Heart right ventricle (tissue), 16 donors: ENCODE results near the gene GPR176. TPM values are rescaled to one million over a fixed set of nuclear protein-coding genes. Genes with fewer than 3 reads are reported as not detected.
A peak's percentile ranks its signal among the peaks of the same experiment; 100 is the strongest.

ENCODE experiments used
- ATAC-seq, 8 donors: fragments of 200-7000 bp; cut with Tn5 transposase; one replicate each; pipeline ENCODE4 v1.9.1; 2020; ENCODE audit warnings: mild to moderate bottlenecking in 8 of 8, moderate library complexity in 8 of 8, moderate number of reproducible peaks in 1 of 8
- DNase-seq, 2 donors: peaks; one replicate each; pipeline ENCODE4 v3.0.0-alpha.2; 2020
- H3K27ac ChIP-seq, 10 donors: fragments of 200-600 bp; sonication (generic) in 2 of 10; one replicate each; pipeline versions ENCODE4 v1.5.0 to v1.8.0; 2020 to 2022; ENCODE audit warnings: mild to moderate bottlenecking in 3 of 10
- H3K27me3 ChIP-seq, 7 donors: fragments of 200-600 bp; one replicate each; pipeline ENCODE4 v1.8.0; 2021 to 2022; ENCODE audit warnings: mild to moderate bottlenecking in 2 of 7
- H3K36me3 ChIP-seq, 9 donors: fragments of 200-600 bp; sonication (generic) in 1 of 9; one replicate each; pipeline versions ENCODE4 v1.5.0 to v1.8.0; 2020 to 2022; ENCODE audit warnings: mild to moderate bottlenecking in 2 of 9
- H3K4me1 ChIP-seq, 9 donors: fragments of 200-600 bp; sonication (generic) in 1 of 9; one replicate each; pipeline versions ENCODE4 v1.5.0 to v1.8.0; 2020 to 2022; ENCODE audit warnings: mild to moderate bottlenecking in 4 of 9
- H3K4me3 ChIP-seq, 10 donors: fragments of 200-600 bp; sonication (generic) in 2 of 10; one replicate each; pipeline versions ENCODE4 v1.5.0 to v1.8.0; 2020 to 2022; ENCODE audit warnings: mild to moderate bottlenecking in 7 of 10, moderate library complexity in 2 of 10
- H3K9me3 ChIP-seq, 11 donors: fragments of 200-600 bp in 10 of 11; sonication (generic) in 2 of 11; one replicate each; pipeline versions ENCODE4 v1.5.0 to v1.8.0; 2013 to 2022; ENCODE audit warnings: mild to moderate bottlenecking in 2 of 11, control low read depth in 1 of 11, moderate library complexity in 1 of 11
- WGBS, 2 donors: extraction: QIAGEN DNeasy Blood & Tissue Kit; methylation state at CpG; one replicate each; pipeline ENCODE4 v1.1.7; 2013; ENCODE audit warnings: inconsistent platforms in 1 of 2; 5-methylcytosine and 5-hydroxymethylcytosine counted together
- intact Hi-C, 10 donors: fragments of 100-400 bp; cut with DNase I; formaldehyde crosslinking; loops; one replicate each; pipeline versions ENCODE4 v1.11.1 to v1.14.2; 2022
- polyA plus RNA-seq, 2 donors: library from polyadenylated mRNA; stranded (reverse); fragments of 200-250 nt; gene quantifications; one replicate each; pipeline ENCODE4 v1.2.3, GENCODE V29; 2013
- total RNA-seq, 10 donors: library from RNA; stranded (reverse); fragmentation: NEBNext Ultra II Directional in 3 of 10; extraction: Animal tissue kit (Norgen Biotek cat#: 25700) in 3 of 10; gene quantifications; one replicate each; pipeline versions ENCODE4 v1.2.1 to v1.2.4, GENCODE V29; 2021 to 2023
- TF ChIP-seq, protein P1 (sequence below), 9 donors: fragments of 200-600 bp; sonication (generic) in 2 of 9; IDR thresholded peaks; one replicate each; pipeline versions ENCODE4 v1.5.0 to v1.8.0; 2021 to 2022; ENCODE audit warnings: antibody characterized with exemption in 9 of 9, mild to moderate bottlenecking in 5 of 9, moderate library complexity in 1 of 9
- donor health status: Arrhythmogenic right ventricular cardiomyopathy.
- donor health status: ischemic (EF 13 %, LVEDD 7.1; RV severe dilation, severe dysfunction).
- donor health status: healthy with polysubstance abuse.
- donor health status: DM: no; HTN: yes; CAD: no.
- donor health status: DM: no; HTN: no; CAD: no.
- donor health status: ischemic (EF 25% LVEDD 6.9; RV normal size, moderate dysfunction).
- donor health status: ischemic (EF 25% LVEDD 5.7; RV mildly dilated, moderate dysfunction).
- donor health status: healthy.
- donor health status: DM: yes; HTN: yes; CAD: no.
- donor health status: Ischemic cardiomyopathy.
- donor health status: ischemic (EF 35%, LVEDD 5.7; RV mildly dilated, moderate dysfunction).
- donor health status: nonischemic (EF 11% LVEDD 7.7; RV severe dilation, severe dysfunction).
- donor health status: DM: yes; HTN: yes; CAD: no.
- donor health status: PGD.
- donor health status: ischemic (EF 29% LVEDD 5.4; RV normal size, mild dysfunction).
- donor health status: nonischemic (EF 23%, LVEDD 6.1; RV moderate dilation, normal function).

Gene GPR176
- total and polyA plus RNA-seq, 12 donors: 0.87 to 3.1 (median 1.6) TPM

DNA sequence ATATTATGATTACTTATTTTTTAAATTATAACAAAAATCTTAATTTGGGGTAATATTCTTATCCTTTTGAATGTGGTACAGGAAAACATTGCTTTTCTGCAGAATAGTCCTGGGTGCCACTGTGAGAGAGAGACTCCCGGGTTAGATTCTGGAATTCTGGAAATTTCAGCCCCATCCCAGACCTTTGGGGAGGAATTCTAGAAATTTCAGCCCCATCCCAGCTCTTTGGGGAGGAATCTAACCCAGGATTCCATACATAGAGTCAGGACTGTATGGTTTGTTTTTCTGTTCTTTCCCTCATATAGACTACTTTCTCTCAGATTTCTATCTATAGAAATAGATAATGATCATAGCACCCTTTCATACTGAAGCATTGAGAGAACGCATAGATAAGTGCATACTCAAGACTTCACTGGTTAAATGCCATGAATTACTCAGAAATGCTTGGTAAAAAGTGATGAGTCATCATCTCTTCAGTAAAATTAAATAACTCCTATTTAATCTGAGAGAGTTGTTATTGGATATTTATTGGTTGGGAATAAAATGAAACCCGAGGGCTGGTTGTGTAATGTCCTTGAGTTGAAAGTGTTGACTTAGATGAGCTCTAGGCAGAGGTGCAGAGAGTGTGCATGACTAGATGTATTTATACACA is 22.2 kb upstream of the GPR176 start:
- TF ChIP-seq, protein P1, sequence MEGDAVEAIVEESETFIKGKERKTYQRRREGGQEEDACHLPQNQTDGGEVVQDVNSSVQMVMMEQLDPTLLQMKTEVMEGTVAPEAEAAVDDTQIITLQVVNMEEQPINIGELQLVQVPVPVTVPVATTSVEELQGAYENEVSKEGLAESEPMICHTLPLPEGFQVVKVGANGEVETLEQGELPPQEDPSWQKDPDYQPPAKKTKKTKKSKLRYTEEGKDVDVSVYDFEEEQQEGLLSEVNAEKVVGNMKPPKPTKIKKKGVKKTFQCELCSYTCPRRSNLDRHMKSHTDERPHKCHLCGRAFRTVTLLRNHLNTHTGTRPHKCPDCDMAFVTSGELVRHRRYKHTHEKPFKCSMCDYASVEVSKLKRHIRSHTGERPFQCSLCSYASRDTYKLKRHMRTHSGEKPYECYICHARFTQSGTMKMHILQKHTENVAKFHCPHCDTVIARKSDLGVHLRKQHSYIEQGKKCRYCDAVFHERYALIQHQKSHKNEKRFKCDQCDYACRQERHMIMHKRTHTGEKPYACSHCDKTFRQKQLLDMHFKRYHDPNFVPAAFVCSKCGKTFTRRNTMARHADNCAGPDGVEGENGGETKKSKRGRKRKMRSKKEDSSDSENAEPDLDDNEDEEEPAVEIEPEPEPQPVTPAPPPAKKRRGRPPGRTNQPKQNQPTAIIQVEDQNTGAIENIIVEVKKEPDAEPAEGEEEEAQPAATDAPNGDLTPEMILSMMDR (IDR thresholded peaks at IDR 0.05): no peak
- no peaks in the 10 kb centered on the region for H3K27me3 ChIP-seq
- 84 to 86% methylated on average over 3 of the region's 3 CpGs for WGBS, 2 donors
- no peak for DNase-seq
- peaks cover 0 to 29% (median 19%) of the 10 kb centered on the region in 9 donors for H3K4me1 ChIP-seq
- no peak overlapping the region for H3K27ac ChIP-seq
- ATAC-seq: no peak
- H3K36me3 ChIP-seq: peaks cover 0 to 84% (median 34%) of the 10 kb centered on the region in 9 donors
- no peak overlapping the region for H3K4me3 ChIP-seq
- intact Hi-C loops: no loop called here
- H3K9me3 ChIP-seq: no peaks in the 10 kb centered on the region

DNA sequence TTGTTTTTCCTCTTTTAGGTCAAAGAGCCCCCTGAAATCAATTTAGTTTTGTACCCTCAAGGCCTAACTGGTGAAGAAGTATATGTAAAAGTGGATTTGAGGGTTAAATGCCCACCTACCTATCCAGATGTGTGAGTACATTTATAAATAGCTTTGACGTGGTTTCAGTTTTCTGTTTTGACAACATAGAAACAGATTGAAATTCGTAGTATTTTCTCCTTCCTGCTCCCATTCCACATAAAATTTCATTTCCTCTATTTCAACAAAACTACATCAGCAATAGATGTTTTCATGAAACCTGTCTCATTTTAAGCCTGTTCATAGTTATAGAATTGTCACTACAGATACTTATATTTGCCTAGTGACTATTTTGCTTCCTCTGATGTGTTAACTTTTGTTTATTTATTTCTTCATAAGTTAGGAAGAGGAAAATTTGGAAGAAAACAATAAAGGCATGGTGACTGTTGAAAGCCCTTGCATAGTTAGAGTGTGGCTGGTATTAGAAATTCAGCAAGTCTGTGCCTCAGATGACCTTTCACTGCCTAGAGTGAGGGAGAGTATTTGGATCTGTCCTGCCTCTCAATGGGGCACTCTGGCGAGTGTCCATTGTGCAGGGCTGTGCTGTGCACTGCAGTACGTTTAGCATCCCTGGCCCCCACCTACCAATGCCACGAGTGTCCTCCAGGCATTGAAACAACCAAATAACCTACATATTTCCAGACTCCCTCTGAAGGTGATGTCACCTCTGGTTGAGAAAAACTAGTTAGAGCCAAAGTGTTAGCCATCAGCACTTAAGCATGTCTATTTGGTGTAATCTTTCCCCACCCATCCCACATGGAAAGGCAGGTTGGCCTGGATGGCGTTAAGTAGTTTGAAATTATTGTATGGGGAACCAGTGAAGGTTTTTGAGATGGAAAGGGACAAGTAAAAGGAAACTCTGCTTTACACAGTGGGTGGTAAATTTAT is 19.7 kb upstream of the GPR176 start:
- 56 to 61% methylated on average over 6 of the region's 6 CpGs for WGBS, 2 donors
- ATAC-seq: peak; percentile 58 to 90 (median 77)
- peak overlapping the region in 2 of 10 donors; percentile 8 to 12 for H3K27ac ChIP-seq
- DNase-seq: peak in 1 of 2 donors; percentile 20
- H3K9me3 ChIP-seq: no peaks in the 10 kb centered on the region
- intact Hi-C loops: loop anchor here in 5 of 10 donors (5.0 to 10.0 kb wide), 3 partner anchors 55 to 155 kb away; partner anchors contain the start of gene FSIP1 (in 2 of the 5)
- H3K4me3 ChIP-seq: no peak overlapping the region
- TF ChIP-seq, protein P1 (IDR thresholded peaks at IDR 0.05): no peak
- H3K27me3 ChIP-seq: no peaks in the 10 kb centered on the region
- peaks cover 3 to 54% (median 36%) of the 10 kb centered on the region in 9 donors for H3K4me1 ChIP-seq
- H3K36me3 ChIP-seq: peaks cover 0 to 68% (median 17%) of the 10 kb centered on the region in 9 donors

DNA sequence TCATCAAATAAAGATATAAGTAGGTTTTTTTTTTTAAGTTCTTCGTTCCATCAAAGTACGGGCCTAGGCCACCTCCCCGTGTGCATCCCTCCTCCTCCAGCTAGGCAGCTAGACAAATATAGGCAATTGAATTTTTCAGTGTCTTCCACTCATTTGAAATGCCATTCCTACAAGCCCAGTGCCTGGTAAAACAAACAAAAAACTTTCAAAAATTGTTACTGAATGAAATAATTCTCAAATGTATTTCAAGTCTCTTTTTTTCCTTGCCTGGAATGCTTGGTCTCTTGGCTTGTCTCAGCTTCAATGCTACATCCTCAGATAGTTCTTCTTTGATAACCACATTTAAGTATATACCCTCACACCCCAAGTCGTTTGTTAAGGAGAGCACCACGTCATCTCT is 17.6 kb upstream of the GPR176 start:
- Histone ChIP-seq H3K27me3 (no peaks in the 10 kb centered on the region), H3K27ac (no peak overlapping the region), H3K36me3 (peaks cover 0 to 48% (median 7%) of the 10 kb centered on the region in 9 donors), H3K4me3 (no peak overlapping the region), H3K4me1 (peaks cover 3 to 62% (median 40%) of the 10 kb centered on the region in 9 donors), H3K9me3 (no peaks in the 10 kb centered on the region)
- ATAC-seq (no peak), DNase-seq (no peak)
- TF ChIP-seq, protein P1 (IDR thresholded peaks at IDR 0.05): no peak
- intact Hi-C loops: loop anchor here in 5 of 10 donors (5.0 to 10.0 kb wide), 3 partner anchors 53 to 153 kb away; partner anchors contain the start of gene FSIP1 (in 2 of the 5)
- 79 to 81% methylated on average over 5 of the region's 5 CpGs for WGBS, 2 donors

DNA sequence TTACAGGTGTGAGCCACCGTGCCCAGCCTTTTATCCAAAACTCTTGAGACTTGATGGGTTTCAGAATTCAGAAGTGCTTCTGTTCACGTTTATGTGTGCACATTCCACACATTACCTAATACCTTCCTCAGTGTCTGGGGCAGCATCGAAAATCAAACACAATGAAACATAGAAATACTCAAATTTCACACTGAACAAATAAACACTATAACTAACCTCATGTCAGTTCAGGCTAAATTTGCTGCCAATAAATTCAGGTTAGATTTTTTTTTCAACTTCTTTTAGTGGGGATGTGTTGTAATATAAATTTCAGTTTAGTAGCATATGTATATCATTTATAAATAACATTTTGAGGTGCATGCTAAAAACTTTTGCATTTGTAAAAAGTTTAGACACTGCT is 16.6 kb upstream of the GPR176 start:
- H3K4me1 ChIP-seq: peaks cover 3 to 62% (median 40%) of the 10 kb centered on the region in 9 donors
- H3K36me3 ChIP-seq: peaks cover 0 to 39% (median 7%) of the 10 kb centered on the region in 9 donors
- TF ChIP-seq, protein P1 (IDR thresholded peaks at IDR 0.05): no peak
- no peak overlapping the region for H3K4me3 ChIP-seq
- ATAC-seq: no peak
- intact Hi-C loops: loop anchor here in 5 of 10 donors (5.0 to 10.0 kb wide), 3 partner anchors 52 to 152 kb away; partner anchors contain the start of gene FSIP1 (in 2 of the 5)
- no peaks in the 10 kb centered on the region for H3K27me3 ChIP-seq
- no peak overlapping the region for H3K27ac ChIP-seq
- DNase-seq: no peak
- WGBS, 2 donors: 82 to 85% methylated on average over 3 of the region's 3 CpGs
- no peaks in the 10 kb centered on the region for H3K9me3 ChIP-seq
